A673 (cell line): ENCODE data around the gene CDIPT. TPM values are rescaled to one million over a fixed set of nuclear protein-coding genes. Genes with fewer than 3 reads are reported as not detected.

Experiments
- BruUV-seq: library from RNA; stranded (reverse); fragments of 400-500 nt; replicated peaks from 2 replicates; lab custom pipeline; 2021; lab: Mats Ljungman, UMichigan
- CTCF ChIA-PET: fragments of 300-600 bp; sonication (Branson Sonifier 250); formaldehyde crosslinking; loops from one replicate; lab custom pipeline; 2022; ENCODE audit warnings: antibody characterized with exemption; lab: Charles Lee
- POLR2A ChIA-PET: fragments of 300-600 bp; sonication (Branson Sonifier 250); formaldehyde crosslinking; loops from one replicate; lab custom pipeline; 2022; ENCODE audit warnings: antibody characterized with exemption; ENCODE audit not compliant: low non-redundant PET; lab: Charles Lee
- DNase-seq: peaks from one replicate; pipeline ENCODE4 v3.0.0-alpha.2; 2015; ENCODE audit warnings: low spot score
- H3K27ac ChIP-seq: fragments of 200-600 bp; sonication (generic); 2 replicates; pipeline ENCODE4 v1.5.1; 2016; ENCODE audit warnings: mixed run types, low read depth, mild to moderate bottlenecking, mixed read lengths, antibody characterized with exemption, low read length; ENCODE audit not compliant: poor library complexity, severe bottlenecking
- H3K27me3 ChIP-seq: fragments of 200-600 bp; sonication (generic); replicated peaks from 2 replicates; pipeline ENCODE4 v1.6.1; 2017; ENCODE audit warnings: mixed run types, low read depth, mild to moderate bottlenecking, mixed read lengths, antibody characterized with exemption, low read length; ENCODE audit not compliant: insufficient read depth, poor library complexity
- H3K36me3 ChIP-seq: fragments of 200-600 bp; sonication (generic); 2 replicates; pipeline ENCODE4 v1.6.1; 2016; ENCODE audit warnings: mixed run types, mild to moderate bottlenecking, mixed read lengths, antibody characterized with exemption, low read length; ENCODE audit not compliant: insufficient read depth, poor library complexity, severe bottlenecking
- H3K4me1 ChIP-seq: fragments of 200-600 bp; sonication (generic); 2 replicates; pipeline ENCODE4 v1.6.1; 2017; ENCODE audit warnings: mixed run types, mild to moderate bottlenecking, mixed read lengths, antibody characterized with exemption, low read length; ENCODE audit not compliant: insufficient read depth, poor library complexity, severe bottlenecking
- H3K4me3 ChIP-seq: fragments of 200-600 bp; sonication (generic); 2 replicates; pipeline ENCODE4 v1.5.1; 2016; ENCODE audit warnings: low read depth, mixed run types, mild to moderate bottlenecking, mixed read lengths, low read length; ENCODE audit not compliant: poor library complexity, severe bottlenecking
- H3K9me3 ChIP-seq: fragments of 200-600 bp; sonication (generic); 2 replicates; pipeline ENCODE4 v1.6.1; 2016; ENCODE audit warnings: mixed run types, low read depth, mild to moderate bottlenecking, mixed read lengths, antibody characterized with exemption, low read length; ENCODE audit not compliant: poor library complexity, severe bottlenecking
- EZH2 ChIP-seq: fragments of 200-600 bp; sonication (generic); IDR thresholded peaks from 2 replicates; pipeline ENCODE4 v1.6.1; 2017; ENCODE audit warnings: borderline replicate concordance, low read depth, mild to moderate bottlenecking, mixed read lengths, antibody characterized with exemption, low read length; ENCODE audit not compliant: poor library complexity, severe bottlenecking
- intact Hi-C: fragments of 100-400 bp; cut with micrococcal nuclease; formaldehyde crosslinking; loops from one replicate; pipeline ENCODE4 v1.10.0; 2022; ENCODE audit not compliant: unreplicated experiment
- total RNA-seq: library from RNA; stranded (reverse); gene quantifications from 2 replicates; pipeline ENCODE4 v1.2.3, GENCODE V29; 2021
- TF ChIP-seq, protein P1 (sequence below): fragments of 300-800, 200-600 bp; sonication (generic); conservative IDR thresholded peaks from 2 replicates; pipeline ENCODE4 v1.5.1; 2017; ENCODE audit warnings: low read depth, mild to moderate bottlenecking, antibody characterized with exemption, low read length, moderate library complexity, mixed read lengths

The CDIPT gene
- total RNA-seq, 1 experiment from 2014 or later: 51.7 TPM

DNA sequence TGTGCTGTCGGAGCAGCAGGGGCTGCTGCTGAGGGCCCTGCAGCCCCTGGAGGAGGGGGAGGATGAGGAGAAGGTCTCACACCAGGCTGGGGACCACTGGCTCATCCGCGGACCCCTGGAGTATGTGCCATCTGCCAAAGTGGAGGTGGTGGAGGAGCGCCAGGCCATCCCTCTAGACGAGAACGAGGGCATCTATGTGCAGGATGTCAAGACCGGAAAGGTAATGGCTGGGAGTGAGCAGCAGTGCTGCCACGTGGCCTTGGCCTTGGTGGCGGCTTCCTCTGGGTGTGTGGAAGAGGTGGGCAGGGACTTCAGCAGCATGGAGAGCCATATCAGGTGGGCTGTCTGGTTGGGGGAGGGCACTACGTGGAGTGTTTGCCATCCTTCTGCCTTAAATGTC, 22.8 kb downstream of the CDIPT start:
- H3K4me1 ChIP-seq: no peaks in the 10 kb centered on the region
- no TSS peak for BruUV-seq
- H3K4me3 ChIP-seq: no peak overlapping the region
- H3K9me3 ChIP-seq: no peaks in the 10 kb centered on the region
- no peaks in the 10 kb centered on the region for H3K36me3 ChIP-seq
- no peak overlapping the region for H3K27ac ChIP-seq
- TF ChIP-seq, protein P1, sequence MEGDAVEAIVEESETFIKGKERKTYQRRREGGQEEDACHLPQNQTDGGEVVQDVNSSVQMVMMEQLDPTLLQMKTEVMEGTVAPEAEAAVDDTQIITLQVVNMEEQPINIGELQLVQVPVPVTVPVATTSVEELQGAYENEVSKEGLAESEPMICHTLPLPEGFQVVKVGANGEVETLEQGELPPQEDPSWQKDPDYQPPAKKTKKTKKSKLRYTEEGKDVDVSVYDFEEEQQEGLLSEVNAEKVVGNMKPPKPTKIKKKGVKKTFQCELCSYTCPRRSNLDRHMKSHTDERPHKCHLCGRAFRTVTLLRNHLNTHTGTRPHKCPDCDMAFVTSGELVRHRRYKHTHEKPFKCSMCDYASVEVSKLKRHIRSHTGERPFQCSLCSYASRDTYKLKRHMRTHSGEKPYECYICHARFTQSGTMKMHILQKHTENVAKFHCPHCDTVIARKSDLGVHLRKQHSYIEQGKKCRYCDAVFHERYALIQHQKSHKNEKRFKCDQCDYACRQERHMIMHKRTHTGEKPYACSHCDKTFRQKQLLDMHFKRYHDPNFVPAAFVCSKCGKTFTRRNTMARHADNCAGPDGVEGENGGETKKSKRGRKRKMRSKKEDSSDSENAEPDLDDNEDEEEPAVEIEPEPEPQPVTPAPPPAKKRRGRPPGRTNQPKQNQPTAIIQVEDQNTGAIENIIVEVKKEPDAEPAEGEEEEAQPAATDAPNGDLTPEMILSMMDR: no peak
- TF ChIP-seq EZH2: no peak
- DNase-seq: no peak
- H3K27me3 ChIP-seq: no peaks in the 10 kb centered on the region
- intact Hi-C loops: no loop called here
- POLR2A ChIA-PET: no interaction called here
- CTCF ChIA-PET: no interaction called here

DNA sequence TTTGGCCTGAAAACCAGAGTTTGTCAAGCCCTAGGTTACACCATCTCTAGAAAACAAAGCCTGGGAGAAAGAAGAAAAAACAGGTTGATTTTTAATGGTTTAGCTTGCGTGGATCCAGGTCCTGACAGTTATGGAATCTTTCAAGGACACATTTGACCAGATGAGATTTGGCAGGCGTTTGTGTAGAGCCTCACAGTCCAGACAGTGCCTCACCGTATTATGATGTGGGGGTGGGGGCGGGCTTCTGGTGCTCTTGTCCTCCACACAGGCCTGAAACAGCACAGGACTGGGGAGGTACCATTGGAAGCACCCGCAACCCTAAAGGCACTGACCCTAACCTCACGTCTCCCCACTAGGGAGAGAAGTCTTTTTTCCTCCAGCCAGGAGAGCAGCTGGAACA, 23.2 kb downstream of the CDIPT start:
- Histone ChIP-seq H3K27ac (no peak overlapping the region), H3K36me3 (no peaks in the 10 kb centered on the region), H3K9me3 (no peaks in the 10 kb centered on the region), H3K4me3 (no peak overlapping the region), H3K4me1 (no peaks in the 10 kb centered on the region), H3K27me3 (no peaks in the 10 kb centered on the region)
- intact Hi-C loops: no loop called here
- no peak for DNase-seq
- no peak for TF ChIP-seq EZH2
- TF ChIP-seq, protein P1: no peak
- POLR2A ChIA-PET: interaction anchor here (0.7 kb wide), 1 partner anchor 934 kb away, joined by 8 read pairs; no protein-coding TSS in a partner anchor
- CTCF ChIA-PET: interaction anchor here (1.2 kb wide), 1 partner anchor 9 kb away, joined by 9 read pairs; no protein-coding TSS in a partner anchor
- no TSS peak for BruUV-seq

DNA sequence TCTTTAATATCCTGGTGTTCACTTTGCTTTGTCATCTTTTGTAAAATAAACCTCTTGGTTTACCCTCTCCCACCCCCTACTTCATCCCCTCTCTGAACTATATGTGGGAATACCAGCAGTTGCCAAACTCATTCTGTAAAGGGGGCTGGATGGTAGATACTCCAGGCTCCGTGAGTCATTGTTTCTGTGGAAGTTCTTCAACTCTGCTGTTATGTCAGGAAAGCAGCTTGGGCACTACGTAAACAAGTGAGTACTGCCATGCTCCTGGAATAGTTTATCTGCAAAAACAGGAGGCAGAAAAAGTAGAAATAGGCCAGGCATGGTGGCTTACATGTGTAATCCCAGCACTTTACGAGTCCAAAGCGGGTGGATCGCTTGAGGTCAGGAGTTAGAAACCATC, 25.2 kb downstream of the CDIPT start:
- DNase-seq: no peak
- BruUV-seq: no TSS peak
- ChIA-PET CTCF (no interaction called here), POLR2A (no interaction called here)
- no peak overlapping the region for H3K4me3 ChIP-seq
- no peaks in the 10 kb centered on the region for H3K27me3 ChIP-seq
- H3K36me3 ChIP-seq: no peaks in the 10 kb centered on the region
- H3K9me3 ChIP-seq: no peaks in the 10 kb centered on the region
- H3K27ac ChIP-seq: no peak overlapping the region
- TF ChIP-seq, protein P1: no peak
- TF ChIP-seq EZH2: no peak
- intact Hi-C loops: no loop called here
- no peaks in the 10 kb centered on the region for H3K4me1 ChIP-seq
